ENCODE data around the gene MYH16. TPM values are rescaled to one million over a fixed set of nuclear protein-coding genes. Genes with fewer than 3 reads are reported as not detected.

MYH16 gene
- total RNA-seq, 1 experiment from 2014 or later, result 0.57 TPM

GRCh38 chr7:99293167-99293566 is 20.5 kb downstream of the MYH16 start (continued):
- TF ChIP-seq CTCF (IDR thresholded peaks at IDR 0.05 in 2 of 3, conservative IDR thresholded peaks at IDR 0.05 in 1 of 3; ENCODE audit: borderline replicate concordance in 1 of 3, insufficient read depth in 1 of 3, low read depth in 2 of 3, low read length in 2 of 3) (no peak), EZH2phosphoT487 (IDR thresholded peaks at IDR 0.05; ENCODE audit: borderline replicate concordance) (no peak), TCF7L2 (IDR thresholded peaks at IDR 0.05; ENCODE audit: borderline replicate concordance, extremely low read depth, insufficient read depth, insufficient read length) (no peak), CEBPB (IDR thresholded peaks at IDR 0.05; ENCODE audit: low read depth) (no peak)

GRCh38 chr7:99293650-99294049 is 21.0 kb downstream of the MYH16 start:
- TF ChIP-seq RAD21 (IDR thresholded peaks at IDR 0.05; ENCODE audit: low read depth) (no peak), ZBTB33 (IDR thresholded peaks at IDR 0.05; ENCODE audit: extremely low read depth, insufficient replicate concordance, low read length) (no peak), JUND (IDR thresholded peaks at IDR 0.05) (no peak), ZNF274 (IDR thresholded peaks at IDR 0.05; ENCODE audit: low read depth, low read length) (no peak), ATF3 (IDR thresholded peaks at IDR 0.05) (no peak), EGR1 (IDR thresholded peaks at IDR 0.05; ENCODE audit: low read depth) (no peak), YY1 (IDR thresholded peaks at IDR 0.05; ENCODE audit: extremely low read depth, insufficient replicate concordance, low read depth, low read length) (no peak), CEBPB (IDR thresholded peaks at IDR 0.05; ENCODE audit: low read depth) (no peak), CBX3 (IDR thresholded peaks at IDR 0.05; ENCODE audit: low read depth) (no peak), POLR2AphosphoS5 (IDR thresholded peaks at IDR 0.05; ENCODE audit: low read depth, low read length) (no peak), ZFX (IDR thresholded peaks at IDR 0.05) (no peak), EZH2phosphoT487 (IDR thresholded peaks at IDR 0.05; ENCODE audit: borderline replicate concordance) (no peak)
- intact Hi-C loops (cut with micrococcal nuclease), result no loop called here

More at GRCh38 chr7:99293650-99294049, 21.0 kb downstream of the MYH16 start:
- Histone ChIP-seq H3K9me2 (ENCODE audit: insufficient read depth) (no peaks in the 10 kb centered on the region), H3K9ac (ENCODE audit: low read length) (no peak overlapping the region), H3K36me3 (ENCODE audit: control insufficient read depth in 1 of 2, insufficient read depth in 2 of 2, low read length in 2 of 2) (no peaks in the 10 kb centered on the region), H4K20me1 (ENCODE audit: insufficient read depth) (no peaks in the 10 kb centered on the region), H3K4me3 (replicated peaks in 1 of 2; ENCODE audit: low read depth in 1 of 2, low read length in 2 of 2) (no peak overlapping the region), H3K9me3 (ENCODE audit: control insufficient read depth in 1 of 2, insufficient read depth in 1 of 2, low read depth in 1 of 2, low read length in 2 of 2) (no peaks in the 10 kb centered on the region), H2AFZ (ENCODE audit: low read depth, low read length, poor library complexity, severe bottlenecking) (no peak overlapping the region), H3K27me3 (ENCODE audit: insufficient read depth, low read length) (no peaks in the 10 kb centered on the region), H3K27ac (ENCODE audit: low read depth, low read length) (no peak overlapping the region), H3K4me1 (ENCODE audit: control insufficient read depth in 1 of 2, insufficient read depth in 2 of 2, low read length in 2 of 2) (no peaks in the 10 kb centered on the region), H3K4me2 (ENCODE audit: low read length) (no peak overlapping the region), H3K79me2 (ENCODE audit: insufficient read depth, low read length) (no peaks in the 10 kb centered on the region)
- DNase-seq (ENCODE audit: low read depth, low spot score), result no peak
- ChIA-PET RAD21 (ENCODE audit: low non-redundant PET in 1 of 2, low total read pairs in 2 of 2, uncharacterized antibody in 2 of 2, unreplicated experiment in 2 of 2) (no interaction called here), POLR2A (no interaction called here), CTCF (no interaction called here)
- no peak for ATAC-seq
- BruUV-seq (replicated peaks), result no TSS peak

All from HCT116 (cell line).